Ishikawa (cell line): ENCODE results near the gene SUSD5.

Experiments used
- CEBPB ChIP-seq: IDR thresholded peaks from 2 replicates; pipeline ENCODE4 v1.6.1; 2012
- CREB1 ChIP-seq: IDR thresholded peaks from 2 replicates; pipeline ENCODE4 v1.6.1; 2012; ENCODE audit warnings: low read depth
- EGR1 ChIP-seq: IDR thresholded peaks from 2 replicates; pipeline ENCODE4 v1.6.1; 2012
- EP300 ChIP-seq: IDR thresholded peaks from 2 replicates; pipeline ENCODE4 v1.6.1; 2012; ENCODE audit warnings: borderline replicate concordance
- FOXM1 ChIP-seq: IDR thresholded peaks from 2 replicates; pipeline ENCODE4 v1.6.1; 2012; ENCODE audit warnings: low read depth, borderline replicate concordance
- NFIC ChIP-seq: IDR thresholded peaks from 2 replicates; pipeline ENCODE4 v1.6.1; 2012
- RAD21 ChIP-seq: IDR thresholded peaks from 2 replicates; pipeline ENCODE4 v1.6.1; 2012; ENCODE audit warnings: low read depth
- TAF1 ChIP-seq: IDR thresholded peaks from 2 replicates; pipeline ENCODE4 v1.6.1; 2012; ENCODE audit warnings: low read depth, mild to moderate bottlenecking
- TCF12 ChIP-seq: IDR thresholded peaks from 2 replicates; pipeline ENCODE4 v1.6.1; 2012; ENCODE audit warnings: low read depth
- TEAD4 ChIP-seq: IDR thresholded peaks from 2 replicates; pipeline ENCODE4 v1.6.1; 2012
- YY1 ChIP-seq: IDR thresholded peaks from 2 replicates; pipeline ENCODE4 v1.6.1; 2012; ENCODE audit warnings: low read depth
- ZBTB7A ChIP-seq: IDR thresholded peaks from 2 replicates; pipeline ENCODE4 v1.6.1; 2012; ENCODE audit warnings: low read depth
- TF ChIP-seq, protein P1 (sequence below): IDR thresholded peaks from 2 replicates; pipeline ENCODE4 v1.6.1; 2012
- TF ChIP-seq, protein P2 (sequence below): IDR thresholded peaks from 2 replicates; pipeline ENCODE4 v1.6.1; 2012; ENCODE audit warnings: low read depth, mild to moderate bottlenecking
- TF ChIP-seq, protein P3 (sequence below): IDR thresholded peaks from 2 replicates; pipeline ENCODE4 v1.6.1; 2012

SUSD5 gene

DNA sequence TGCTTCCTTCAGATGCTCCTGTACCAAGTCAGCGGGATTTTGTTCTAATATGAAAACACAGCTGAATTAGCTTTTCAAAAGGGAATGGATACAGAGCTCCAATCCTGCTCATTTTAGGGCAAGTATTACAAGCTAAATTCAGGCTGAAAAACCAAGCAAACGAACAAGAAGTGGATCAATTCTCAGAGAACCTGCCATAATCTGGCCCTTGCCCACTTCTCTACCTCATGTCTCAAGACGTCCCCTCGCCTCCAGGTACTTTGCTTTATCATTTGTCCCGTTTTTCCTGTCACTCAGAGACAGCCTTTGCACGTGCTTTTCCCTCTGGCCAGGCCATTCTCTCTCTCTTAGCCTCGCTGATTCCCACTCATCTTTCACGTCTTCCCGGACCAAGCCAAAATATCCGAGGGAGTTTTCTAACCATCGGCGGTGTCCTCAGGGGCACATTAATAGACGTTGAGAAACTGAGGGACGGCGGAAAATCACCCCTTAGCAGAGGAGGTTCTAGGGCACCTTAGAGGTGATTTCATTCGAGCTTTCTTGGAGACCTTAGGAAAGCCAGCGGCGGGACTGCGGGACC is 654 bp downstream of the SUSD5 start:
- no peak for TF ChIP-seq CEBPB
- no peak for TF ChIP-seq FOXM1
- no peak for TF ChIP-seq TAF1
- no peak for TF ChIP-seq TCF12
- TF ChIP-seq, protein P1, sequence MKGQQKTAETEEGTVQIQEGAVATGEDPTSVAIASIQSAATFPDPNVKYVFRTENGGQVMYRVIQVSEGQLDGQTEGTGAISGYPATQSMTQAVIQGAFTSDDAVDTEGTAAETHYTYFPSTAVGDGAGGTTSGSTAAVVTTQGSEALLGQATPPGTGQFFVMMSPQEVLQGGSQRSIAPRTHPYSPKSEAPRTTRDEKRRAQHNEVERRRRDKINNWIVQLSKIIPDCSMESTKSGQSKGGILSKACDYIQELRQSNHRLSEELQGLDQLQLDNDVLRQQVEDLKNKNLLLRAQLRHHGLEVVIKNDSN: no peak
- TF ChIP-seq, protein P2, sequence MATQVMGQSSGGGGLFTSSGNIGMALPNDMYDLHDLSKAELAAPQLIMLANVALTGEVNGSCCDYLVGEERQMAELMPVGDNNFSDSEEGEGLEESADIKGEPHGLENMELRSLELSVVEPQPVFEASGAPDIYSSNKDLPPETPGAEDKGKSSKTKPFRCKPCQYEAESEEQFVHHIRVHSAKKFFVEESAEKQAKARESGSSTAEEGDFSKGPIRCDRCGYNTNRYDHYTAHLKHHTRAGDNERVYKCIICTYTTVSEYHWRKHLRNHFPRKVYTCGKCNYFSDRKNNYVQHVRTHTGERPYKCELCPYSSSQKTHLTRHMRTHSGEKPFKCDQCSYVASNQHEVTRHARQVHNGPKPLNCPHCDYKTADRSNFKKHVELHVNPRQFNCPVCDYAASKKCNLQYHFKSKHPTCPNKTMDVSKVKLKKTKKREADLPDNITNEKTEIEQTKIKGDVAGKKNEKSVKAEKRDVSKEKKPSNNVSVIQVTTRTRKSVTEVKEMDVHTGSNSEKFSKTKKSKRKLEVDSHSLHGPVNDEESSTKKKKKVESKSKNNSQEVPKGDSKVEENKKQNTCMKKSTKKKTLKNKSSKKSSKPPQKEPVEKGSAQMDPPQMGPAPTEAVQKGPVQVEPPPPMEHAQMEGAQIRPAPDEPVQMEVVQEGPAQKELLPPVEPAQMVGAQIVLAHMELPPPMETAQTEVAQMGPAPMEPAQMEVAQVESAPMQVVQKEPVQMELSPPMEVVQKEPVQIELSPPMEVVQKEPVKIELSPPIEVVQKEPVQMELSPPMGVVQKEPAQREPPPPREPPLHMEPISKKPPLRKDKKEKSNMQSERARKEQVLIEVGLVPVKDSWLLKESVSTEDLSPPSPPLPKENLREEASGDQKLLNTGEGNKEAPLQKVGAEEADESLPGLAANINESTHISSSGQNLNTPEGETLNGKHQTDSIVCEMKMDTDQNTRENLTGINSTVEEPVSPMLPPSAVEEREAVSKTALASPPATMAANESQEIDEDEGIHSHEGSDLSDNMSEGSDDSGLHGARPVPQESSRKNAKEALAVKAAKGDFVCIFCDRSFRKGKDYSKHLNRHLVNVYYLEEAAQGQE: no peak
- no peak for TF ChIP-seq NFIC
- TF ChIP-seq CREB1: no peak
- TF ChIP-seq EGR1: no peak
- no peak for TF ChIP-seq EP300
- no peak for TF ChIP-seq RAD21
- TF ChIP-seq YY1: no peak
- TF ChIP-seq ZBTB7A: no peak
- TF ChIP-seq, protein P3, sequence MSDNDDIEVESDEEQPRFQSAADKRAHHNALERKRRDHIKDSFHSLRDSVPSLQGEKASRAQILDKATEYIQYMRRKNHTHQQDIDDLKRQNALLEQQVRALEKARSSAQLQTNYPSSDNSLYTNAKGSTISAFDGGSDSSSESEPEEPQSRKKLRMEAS: no peak
- TF ChIP-seq TEAD4: no peak

DNA sequence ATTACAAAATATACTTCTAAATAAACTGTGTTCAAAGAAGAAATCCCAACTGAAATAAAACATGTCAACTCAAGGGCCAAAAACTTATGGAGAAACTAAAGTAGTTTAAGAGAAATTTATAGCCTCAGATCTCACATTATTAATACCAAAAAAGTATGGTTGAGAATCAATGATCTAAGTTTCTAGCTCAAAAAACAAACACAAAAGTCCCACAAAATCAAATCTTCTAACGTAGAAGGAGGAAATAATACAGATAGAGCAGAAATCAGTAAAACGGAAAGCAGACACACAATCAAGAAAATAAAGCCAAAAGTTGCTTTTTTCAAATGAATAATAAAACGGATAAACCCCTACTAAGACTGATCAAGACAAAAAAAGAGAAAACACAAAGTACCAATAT is 2.9 kb downstream of the SUSD5 start:
- TF ChIP-seq ZBTB7A: no peak
- no peak for TF ChIP-seq FOXM1
- no peak for TF ChIP-seq CREB1
- no peak for TF ChIP-seq TEAD4
- no peak for TF ChIP-seq RAD21
- no peak for TF ChIP-seq CEBPB
- no peak for TF ChIP-seq EP300
- TF ChIP-seq TCF12: no peak
- TF ChIP-seq, protein P3: no peak
- TF ChIP-seq, protein P2: no peak
- TF ChIP-seq, protein P1: no peak
- TF ChIP-seq TAF1: no peak
- TF ChIP-seq YY1: no peak
- no peak for TF ChIP-seq NFIC
- no peak for TF ChIP-seq EGR1

DNA sequence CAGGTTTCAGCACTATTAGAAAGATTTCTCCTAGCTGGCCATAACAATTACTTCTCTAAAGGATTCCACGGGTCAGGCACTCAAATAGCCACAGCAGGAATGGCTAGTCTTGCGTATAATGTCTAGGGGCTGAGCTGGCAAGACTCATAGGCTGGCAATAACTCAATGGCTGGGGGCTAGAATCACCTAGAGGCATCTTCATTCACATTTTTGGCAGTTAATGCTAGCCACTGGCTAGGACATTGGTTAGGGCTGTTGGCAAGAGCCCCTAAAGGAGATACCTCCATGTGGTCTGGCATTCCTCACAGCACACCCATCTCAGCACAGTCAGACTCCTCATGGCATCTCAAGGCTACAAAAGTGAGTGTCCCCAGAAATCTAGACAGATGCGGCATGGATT is 6.2 kb downstream of the SUSD5 start:
- TF ChIP-seq NFIC (no peak), EP300 (no peak), YY1 (no peak), TAF1 (no peak), TCF12 (no peak), TEAD4 (no peak), CREB1 (no peak), RAD21 (no peak), ZBTB7A (no peak)
- TF ChIP-seq, protein P3: no peak

DNA sequence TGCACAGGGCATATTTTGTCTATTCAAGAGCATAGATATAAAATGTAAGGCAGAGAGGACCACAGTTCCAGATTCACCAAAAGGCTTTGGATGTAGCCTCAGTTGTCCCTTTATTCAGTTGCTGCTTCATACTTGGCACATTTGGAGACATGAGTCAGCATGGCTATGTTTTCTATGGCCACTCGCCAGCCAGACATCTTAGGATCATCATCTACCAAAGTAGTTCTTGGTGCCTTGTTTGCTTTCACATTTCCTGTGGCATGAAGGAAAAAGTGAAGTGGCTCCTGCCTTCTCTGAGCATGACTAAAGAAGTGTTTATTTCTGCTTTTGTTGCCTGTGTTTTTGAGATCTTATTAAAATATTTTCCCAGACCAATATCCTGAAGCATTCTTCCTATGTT is 7.2 kb downstream of the SUSD5 start:
- TF ChIP-seq TCF12: no peak
- TF ChIP-seq NFIC: no peak
- TF ChIP-seq FOXM1: no peak
- TF ChIP-seq, protein P1: no peak
- TF ChIP-seq EP300: no peak

DNA sequence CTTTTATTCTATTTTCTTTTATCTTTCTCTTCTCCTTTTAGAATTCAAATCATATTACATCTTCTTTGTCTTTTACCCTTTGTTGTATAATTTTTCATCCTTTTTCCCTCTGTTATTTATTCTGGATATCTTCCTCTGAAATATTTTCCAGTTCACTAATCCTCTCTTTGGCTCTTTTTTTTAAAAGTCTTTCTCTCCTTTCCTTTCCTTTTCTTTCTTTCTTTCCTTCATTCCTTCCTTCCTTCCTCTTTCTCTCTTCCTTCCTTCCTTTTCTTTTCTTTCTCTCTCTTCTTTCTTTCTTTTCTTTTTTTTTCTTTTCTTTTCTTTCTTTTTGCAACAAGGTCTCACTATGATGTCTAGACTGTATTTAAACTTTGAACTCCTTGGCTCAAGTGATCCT is 9.3 kb downstream of the SUSD5 start:
- TF ChIP-seq TEAD4 (no peak), TAF1 (no peak), FOXM1 (no peak), CEBPB (no peak), CREB1 (no peak), EGR1 (no peak), NFIC (no peak)
- TF ChIP-seq, protein P3: no peak
- TF ChIP-seq, protein P2: no peak
